Endothelial cell of umbilical vein (primary cell): ENCODE data around the gene MAP1LC3B. TPM values are rescaled to one million over a fixed set of nuclear protein-coding genes. Genes with fewer than 3 reads are reported as not detected.

Source experiments
- BruUV-seq: library from RNA; stranded (reverse); fragments of 400-500 nt; replicated peaks from 2 replicates; lab custom pipeline; 2021; lab: Mats Ljungman, UMichigan
- CTCF ChIA-PET: fragments of 300-600, 350-600 bp; sonication (Branson Sonifier 250); formaldehyde crosslinking; loops from one replicate; lab custom pipeline; 2021; ENCODE audit warnings: antibody characterized with exemption, inconsistent platforms; lab: Charles Lee
- POLR2A ChIA-PET: fragments of 300-600, 350-600 bp; sonication (Branson Sonifier 250); formaldehyde crosslinking; loops from one replicate; lab custom pipeline; 2021; ENCODE audit warnings: antibody characterized with exemption, inconsistent platforms; lab: Charles Lee
- DNase-seq: peaks from one replicate; pipeline ENCODE4 v3.0.0-alpha.2; 2011; ENCODE audit warnings: low read depth, low spot score
- FAIRE-seq: peaks from 2 replicates; lab custom pipeline; 2011; peaks lifted over from hg19 to GRCh38; lab: Jason Lieb, UNC
- H2AFZ ChIP-seq: 2 replicates; pipeline ENCODE4 v1.6.0; 2012; ENCODE audit warnings: low read depth, low read length, control low read depth, inconsistent platforms
- H3K27ac ChIP-seq: 2 replicates; pipeline ENCODE4 v1.5.1; 2011; ENCODE audit warnings: low read depth, mild to moderate bottlenecking, control low read depth, low read length, moderate library complexity; ENCODE audit not compliant: insufficient read depth
- H3K27me3 ChIP-seq, 2 experiments: 2 replicates each; pipeline versions ENCODE4 v1.6.0 to v1.6.1; 2011; ENCODE audit warnings: low read length in 2 of 2, mixed read lengths in 1 of 2; ENCODE audit not compliant: control insufficient read depth in 2 of 2, insufficient read depth in 2 of 2
- H3K36me3 ChIP-seq, 2 experiments: 2 replicates in 1 of 2; 3 replicates in 1 of 2; pipeline ENCODE4 v1.5.1; 2011; ENCODE audit warnings: low read length in 2 of 2, mild to moderate bottlenecking in 1 of 2, moderate library complexity in 1 of 2; ENCODE audit not compliant: control insufficient read depth in 2 of 2, insufficient read depth in 2 of 2; ENCODE audit errors: extremely low read depth in 1 of 2
- H3K4me1 ChIP-seq: 3 replicates; pipeline ENCODE4 v1.5.1; 2011; ENCODE audit warnings: mild to moderate bottlenecking, low read length; ENCODE audit not compliant: control insufficient read depth, insufficient read depth; ENCODE audit errors: extremely low read depth
- H3K4me2 ChIP-seq: 2 replicates; pipeline ENCODE4 v1.6.1; 2011; ENCODE audit warnings: low read length, control low read depth, mixed read lengths; ENCODE audit not compliant: insufficient read depth
- H3K4me3 ChIP-seq, 3 experiments: fragments of 200-600 bp in 1 of 3; sonication (generic), shearing (Covaris generic) in 1 of 3; replicated peaks in 1 of 3; 2 replicates each; pipeline ENCODE4 v1.5.1; 2011 to 2016; ENCODE audit warnings: control low read depth in 3 of 3, low read length in 3 of 3, mild to moderate bottlenecking in 2 of 3, inconsistent platforms in 1 of 3, low read depth in 1 of 3, moderate library complexity in 1 of 3; ENCODE audit not compliant: insufficient read depth in 1 of 3
- H3K79me2 ChIP-seq: 2 replicates; pipeline ENCODE4 v1.6.0; 2012; ENCODE audit warnings: low read length, inconsistent platforms; ENCODE audit not compliant: control insufficient read depth, insufficient read depth
- H3K9ac ChIP-seq: replicated peaks from 2 replicates; pipeline ENCODE3; 2011; ENCODE audit warnings: low read length, control low read depth; ENCODE audit not compliant: insufficient read depth; ENCODE audit errors: extremely low read depth
- H3K9me1 ChIP-seq: replicated peaks from 3 replicates; pipeline ENCODE4 v1.6.0; 2011; ENCODE audit warnings: mild to moderate bottlenecking, low read length; ENCODE audit not compliant: control insufficient read depth, insufficient read depth; ENCODE audit errors: extremely low read depth
- H3K9me3 ChIP-seq: replicated peaks from 2 replicates; pipeline ENCODE4 v1.5.1; 2012; ENCODE audit warnings: low read length, inconsistent platforms; ENCODE audit not compliant: control insufficient read depth, insufficient read depth
- H4K20me1 ChIP-seq: replicated peaks from 2 replicates; pipeline ENCODE3; 2011; ENCODE audit warnings: mild to moderate bottlenecking, low read length; ENCODE audit not compliant: control insufficient read depth, insufficient read depth; ENCODE audit errors: extremely low read depth
- CTCF ChIP-seq, 2 donors: IDR thresholded peaks; 1 replicate in 1 of 2; 2 replicates in 1 of 2; pipeline ENCODE4 v1.5.1; 2011; ENCODE audit warnings: low read length in 2 of 2, mild to moderate bottlenecking in 2 of 2, moderate library complexity in 2 of 2, control low read depth in 1 of 2, inconsistent platforms in 1 of 2, low read depth in 1 of 2; ENCODE audit not compliant: insufficient read depth in 1 of 2; ENCODE audit errors: extremely low read depth in 1 of 2
- EZH2 ChIP-seq: IDR thresholded peaks from 2 replicates; pipeline ENCODE4 v1.6.1; 2012; ENCODE audit warnings: borderline replicate concordance, low read depth, mild to moderate bottlenecking, moderate library complexity, low read length, inconsistent platforms; ENCODE audit not compliant: severe bottlenecking
- FOS ChIP-seq: IDR thresholded peaks from 2 replicates; pipeline ENCODE4 v1.6.1; 2011; ENCODE audit warnings: mild to moderate bottlenecking, low read length, moderate library complexity, borderline replicate concordance; ENCODE audit not compliant: insufficient read depth
- GATA2 ChIP-seq: IDR thresholded peaks from 2 replicates; pipeline ENCODE4 v1.7.0; 2011; ENCODE audit warnings: low read depth, mild to moderate bottlenecking, moderate library complexity, mixed read lengths, low read length; ENCODE audit not compliant: insufficient read length, insufficient read depth
- JUN ChIP-seq: IDR thresholded peaks from 2 replicates; pipeline ENCODE4 v1.6.1; 2011; ENCODE audit warnings: borderline replicate concordance, low read depth; ENCODE audit not compliant: insufficient read length, insufficient read depth
- MAX ChIP-seq: IDR thresholded peaks from 2 replicates; pipeline ENCODE4 v1.6.1; 2011; ENCODE audit not compliant: insufficient read depth, insufficient read length
- MYC ChIP-seq: IDR thresholded peaks from one replicate; pipeline ENCODE4 v1.6.1; 2011; ENCODE audit warnings: mild to moderate bottlenecking, low read depth, low read length
- POLR2A ChIP-seq: IDR thresholded peaks from 2 replicates; pipeline ENCODE4 v1.6.1; 2012; ENCODE audit warnings: low read depth, mild to moderate bottlenecking, control low read depth, low read length
- POLR2AphosphoS5 ChIP-seq: IDR thresholded peaks from 2 replicates; pipeline ENCODE4 v1.6.1; 2012; ENCODE audit warnings: low read depth, mild to moderate bottlenecking, control low read depth, low read length, moderate library complexity; ENCODE audit not compliant: insufficient read depth
- dilution Hi-C: fragments of 300-500 bp; cut with MboI; formaldehyde crosslinking; loops from one replicate; pipeline ENCODE4 v1.15.0; 2019; ENCODE audit warnings: low sequenced_read_pairs; ENCODE audit not compliant: extremely low pct_ligation_motif_present
- intact Hi-C: fragments of 100-400 bp; cut with micrococcal nuclease; formaldehyde crosslinking; loops from one replicate; pipeline ENCODE4 v1.10.0; 2022
- polyA plus RNA-seq, 4 experiments: library from polyadenylated mRNA; depleted of rRNA in 3 of 4; stranded (reverse) in 3 of 4; unstranded in 1 of 4; fragments of >200 nt; gene quantifications; 2 replicates each; pipeline versions ENCODE4 v1.2.1 to v1.2.3, GENCODE V29; 2011 to 2012; ENCODE audit warnings: missing spikeins in 1 of 4
- total RNA-seq: library from RNA; stranded (reverse); gene quantifications from 2 replicates; pipeline ENCODE4 v1.2.3, GENCODE V29; 2021

The MAP1LC3B gene
- total and polyA plus RNA-seq, 2 donors (not counting 3 experiments of a cell fraction or from before 2014, with no cell fraction given) = 40.7 to 99.9 TPM

GRCh38 chr16:87412996-87413421, 20.9 kb downstream of the MAP1LC3B start:
- Histone ChIP-seq H3K4me1 (peaks cover 9% of the 10 kb centered on the region), H4K20me1 (no peaks in the 10 kb centered on the region), H3K9ac (no peak overlapping the region), H3K4me3 (no peak overlapping the region), H3K79me2 (no peaks in the 10 kb centered on the region), H3K36me3 (peaks cover 7 to 48% of the 10 kb centered on the region in 2 experiments), H3K9me3 (no peaks in the 10 kb centered on the region), H3K27me3 (no peaks in the 10 kb centered on the region), H3K27ac (no peak overlapping the region), H2AFZ (no peak overlapping the region), H3K9me1 (no peaks in the 10 kb centered on the region), H3K4me2 (no peak overlapping the region)
- CTCF ChIA-PET = interaction anchor here (1.2 to 1.6 kb wide), 3 partner anchors 158 to 223 kb away, joined by 3 to 7 read pairs (median 6); no protein-coding TSS in a partner anchor
- intact Hi-C loops = no loop called here
- DNase-seq (no peak), FAIRE-seq (no peak)
- TF ChIP-seq CTCF (IDR thresholded peaks at IDR 0.05; ENCODE audit: extremely low read depth in 1 of 2, insufficient read depth in 1 of 2, low read depth in 1 of 2, low read length in 2 of 2) (no peak), JUN (no peak), GATA2 (no peak), POLR2AphosphoS5 (no peak), EZH2 (no peak), POLR2A (no peak), MAX (no peak), FOS (no peak), MYC (no peak)
- dilution Hi-C loops = no loop called here
- POLR2A ChIA-PET = no interaction called here
- no TSS peak for BruUV-seq
